Measurements from ENCODE around the gene KLHL7. TPM values are rescaled to one million over a fixed set of nuclear protein-coding genes. Genes with fewer than 3 reads are reported as not detected.
"Not testable (repeated sequence)": the region's sequence is repeated elsewhere in the genome, so short reads cannot be mapped to it uniquely, and the experiment has no call there.

The KLHL7 gene
- polyA plus RNA-seq, 2 of the 4 experiments (the other 2 are of a cell fraction): 23.3 to 45.4 TPM

GRCh38 chr7:23191022-23191421 lies 85.4 kb downstream of the KLHL7 start:
- FAIRE-seq: no peak
- TF ChIP-seq MAFK (IDR thresholded peaks at IDR 0.05; ENCODE audit: partially characterized antibody) (peak; percentile 52), USF2 (IDR thresholded peaks at IDR 0.05) (no peak)
- Histone ChIP-seq H3K4me2 (no peak overlapping the region), H3K27ac (no peak overlapping the region), H3K9me3 (no peaks in the 10 kb centered on the region), H3K4me3 (no peak overlapping the region), H3K4me1 (no peaks in the 10 kb centered on the region)
- ChIA-PET CTCF (interaction anchor here (0.5 to 1.0 kb wide), 3 partner anchors 71 to 1718 kb away, joined by 3 read pairs; no protein-coding TSS in a partner anchor), POLR2A (no interaction called here)
- no peak for ATAC-seq
- WGBS (ENCODE audit: missing lambda C conversion rate): 84% methylated on average over 2 of the region's 2 CpGs
- DNase-seq (ENCODE audit: low read depth in 1 of 2, low spot score in 1 of 2): no peak

GRCh38 chr7:23193650-23194227 lies 88.2 kb downstream of the KLHL7 start:
- CTCF ChIA-PET: interaction anchor here (1.0 to 1.5 kb wide), 4 partner anchors 9 to 49 kb away, joined by 3 to 4 read pairs (median 4); no protein-coding TSS in a partner anchor
- 93% methylated on average over 19 of the region's 27 CpGs for WGBS (ENCODE audit: missing lambda C conversion rate)
- peak in 1 of 2 experiments; percentile 60; a peak in 3 of 6 replicates for ATAC-seq
- H3K9me3 ChIP-seq; H3K4me3 ChIP-seq; DNase-seq (ENCODE audit: low read depth in 1 of 2, low spot score in 1 of 2); POLR2A ChIA-PET; FAIRE-seq; H3K27ac ChIP-seq; H3K4me1 ChIP-seq; H3K4me2 ChIP-seq: not testable (repeated sequence)

GRCh38 chr7:23196306-23196705 lies 90.7 kb downstream of the KLHL7 start:
- ChIA-PET POLR2A (no interaction called here), CTCF (interaction anchor here (2.2 kb wide), 1 partner anchor 11 kb away, joined by 4 read pairs; no protein-coding TSS in a partner anchor)
- H3K9me3 ChIP-seq: no peaks in the 10 kb centered on the region
- no peak for FAIRE-seq
- WGBS (ENCODE audit: missing lambda C conversion rate): 79% methylated on average over 5 of the region's 5 CpGs
- no peak for DNase-seq (ENCODE audit: low read depth in 1 of 2, low spot score in 1 of 2)
- no peak overlapping the region for H3K4me3 ChIP-seq
- H3K27ac ChIP-seq: no peak overlapping the region
- H3K4me2 ChIP-seq: no peak overlapping the region
- H3K4me1 ChIP-seq: no peaks in the 10 kb centered on the region
- ATAC-seq: no peak
- no peak for TF ChIP-seq GATA3 (IDR thresholded peaks at IDR 0.05; ENCODE audit: borderline replicate concordance)
- no peak for TF ChIP-seq ATOH8 (CRISPR knock-in tag; IDR thresholded peaks at IDR 0.05; ENCODE audit: low read depth)
- no peak for TF ChIP-seq EHF (CRISPR knock-in tag; IDR thresholded peaks at IDR 0.05)
- TF ChIP-seq ZNF302 (CRISPR knock-in tag; IDR thresholded peaks at IDR 0.05): no peak
- TF ChIP-seq CBX2 (IDR thresholded peaks at IDR 0.05; ENCODE audit: borderline replicate concordance, low read depth): no peak
- TF ChIP-seq NFE2L2 (conservative IDR thresholded peaks at IDR 0.05; ENCODE audit: low read length): peak; percentile 87
- TF ChIP-seq NR3C1 (IDR thresholded peaks at IDR 0.05): no peak
- peak; percentile 29 for TF ChIP-seq MAFK (IDR thresholded peaks at IDR 0.05; ENCODE audit: partially characterized antibody)

GRCh38 chr7:23197745-23198144 lies 92.2 kb downstream of the KLHL7 start:
- 96% methylated on average over 5 of the region's 5 CpGs for WGBS (ENCODE audit: missing lambda C conversion rate)
- POLR2A ChIA-PET; H3K4me2 ChIP-seq; FAIRE-seq; H3K4me3 ChIP-seq; H3K27ac ChIP-seq; H3K4me1 ChIP-seq; CTCF ChIA-PET; H3K9me3 ChIP-seq; DNase-seq (ENCODE audit: low read depth in 1 of 2, low spot score in 1 of 2); ATAC-seq: not testable (repeated sequence)

GRCh38 chr7:23200331-23200730 lies 94.7 kb downstream of the KLHL7 start:
- FAIRE-seq: no peak
- H3K4me3 ChIP-seq: no peak overlapping the region
- CTCF ChIA-PET: interaction anchor here (2.1 kb wide), 1 partner anchor 16 kb away, joined by 9 read pairs; no protein-coding TSS in a partner anchor

More at GRCh38 chr7:23200331-23200730, 94.7 kb downstream of the KLHL7 start:
- Histone ChIP-seq H3K4me2 (no peak overlapping the region), H3K4me1 (no peaks in the 10 kb centered on the region), H3K9me3 (no peaks in the 10 kb centered on the region), H3K27ac (no peak overlapping the region)
- POLR2A ChIA-PET: no interaction called here
- TF ChIP-seq ZC3H11A (IDR thresholded peaks at IDR 0.05): no peak
- no peak for TF ChIP-seq CEBPB (IDR thresholded peaks at IDR 0.05)
- TF ChIP-seq POLR2A (IDR thresholded peaks at IDR 0.05; ENCODE audit: low read length): no peak
- no peak for TF ChIP-seq HOXB5 (CRISPR knock-in tag; IDR thresholded peaks at IDR 0.05)
- TF ChIP-seq TFCP2L1 (CRISPR knock-in tag; IDR thresholded peaks at IDR 0.05): no peak
- TF ChIP-seq EHF (CRISPR knock-in tag; IDR thresholded peaks at IDR 0.05): no peak
- no peak for TF ChIP-seq MAFK (IDR thresholded peaks at IDR 0.05; ENCODE audit: partially characterized antibody)
- TF ChIP-seq CBX8 (IDR thresholded peaks at IDR 0.05): no peak
- TF ChIP-seq HES2 (IDR thresholded peaks at IDR 0.05): no peak
- no peak for TF ChIP-seq NR3C1 (IDR thresholded peaks at IDR 0.05)
- TF ChIP-seq HOXB13 (CRISPR knock-in tag; IDR thresholded peaks at IDR 0.05; ENCODE audit: low read depth): no peak
- no peak for TF ChIP-seq MAX (IDR thresholded peaks at IDR 0.05)
- TF ChIP-seq NFE2L2 (conservative IDR thresholded peaks at IDR 0.05; ENCODE audit: low read length): no peak
- TF ChIP-seq RFX5 (IDR thresholded peaks at IDR 0.05): no peak
- no peak for TF ChIP-seq TP53 (CRISPR knock-in tag; IDR thresholded peaks at IDR 0.05)
- TF ChIP-seq NPAS2 (CRISPR knock-in tag; IDR thresholded peaks at IDR 0.05; ENCODE audit: borderline replicate concordance): no peak
- TF ChIP-seq KDM5A (IDR thresholded peaks at IDR 0.05): no peak
- no peak for DNase-seq (ENCODE audit: low read depth in 1 of 2, low spot score in 1 of 2)
- peak in 1 of 2 experiments; percentile 30; a peak in 1 of 6 replicates for ATAC-seq
- 82% methylated on average over 2 of the region's 2 CpGs for WGBS (ENCODE audit: missing lambda C conversion rate)
